Prostate gland (tissue), 2 donors: Measurements from ENCODE around the gene FIBIN.

Source experiments
- POLR2A ChIP-seq: fragments of 450-650 bp; IDR thresholded peaks from one replicate; pipeline ENCODE4 v1.6.1; 2016; ENCODE audit warnings: antibody characterized with exemption, mild to moderate bottlenecking
- TF ChIP-seq, protein P1 (sequence below), 4 experiments: fragments of 200-600 bp in 2 of 4; fragments of 450-650 bp in 2 of 4; sonication (generic) in 2 of 4; IDR thresholded peaks; 1 replicate in 3 of 4; 2 replicates in 1 of 4; pipeline ENCODE4 v1.5.1; 2016 to 2019; ENCODE audit warnings: antibody characterized with exemption in 4 of 4, mild to moderate bottlenecking in 2 of 4, moderate library complexity in 2 of 4

DNA sequence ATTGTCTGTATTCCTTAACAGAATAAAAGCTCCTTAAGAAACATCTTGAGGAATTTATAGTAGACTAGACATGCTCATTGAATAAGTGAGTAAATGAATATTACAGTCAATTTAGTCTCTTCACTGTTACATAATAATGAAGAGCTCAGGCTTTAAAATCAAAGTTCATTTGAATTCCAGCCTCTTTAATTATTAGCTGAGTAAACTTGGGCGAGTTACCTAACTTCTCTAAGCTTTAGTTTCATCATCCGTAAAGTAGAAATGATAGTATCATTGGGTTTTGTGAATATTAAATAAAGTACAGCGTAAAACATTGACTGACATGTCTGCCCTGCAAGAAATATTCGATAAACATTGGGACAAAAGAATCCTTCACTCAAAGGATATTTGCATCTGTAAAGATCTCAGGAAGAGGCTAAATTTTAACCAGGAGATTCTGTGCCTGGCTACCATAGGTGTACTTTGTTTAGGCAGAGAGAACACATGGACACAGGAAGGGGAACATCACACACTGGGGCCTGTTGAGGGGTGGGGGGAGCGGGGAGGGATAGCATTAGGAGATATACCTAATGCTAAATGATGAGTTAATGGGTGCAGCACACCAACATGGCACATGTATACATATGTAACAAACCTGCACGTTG lies 31.5 kb downstream of the FIBIN start:
- no peak for TF ChIP-seq POLR2A
- TF ChIP-seq, protein P1, sequence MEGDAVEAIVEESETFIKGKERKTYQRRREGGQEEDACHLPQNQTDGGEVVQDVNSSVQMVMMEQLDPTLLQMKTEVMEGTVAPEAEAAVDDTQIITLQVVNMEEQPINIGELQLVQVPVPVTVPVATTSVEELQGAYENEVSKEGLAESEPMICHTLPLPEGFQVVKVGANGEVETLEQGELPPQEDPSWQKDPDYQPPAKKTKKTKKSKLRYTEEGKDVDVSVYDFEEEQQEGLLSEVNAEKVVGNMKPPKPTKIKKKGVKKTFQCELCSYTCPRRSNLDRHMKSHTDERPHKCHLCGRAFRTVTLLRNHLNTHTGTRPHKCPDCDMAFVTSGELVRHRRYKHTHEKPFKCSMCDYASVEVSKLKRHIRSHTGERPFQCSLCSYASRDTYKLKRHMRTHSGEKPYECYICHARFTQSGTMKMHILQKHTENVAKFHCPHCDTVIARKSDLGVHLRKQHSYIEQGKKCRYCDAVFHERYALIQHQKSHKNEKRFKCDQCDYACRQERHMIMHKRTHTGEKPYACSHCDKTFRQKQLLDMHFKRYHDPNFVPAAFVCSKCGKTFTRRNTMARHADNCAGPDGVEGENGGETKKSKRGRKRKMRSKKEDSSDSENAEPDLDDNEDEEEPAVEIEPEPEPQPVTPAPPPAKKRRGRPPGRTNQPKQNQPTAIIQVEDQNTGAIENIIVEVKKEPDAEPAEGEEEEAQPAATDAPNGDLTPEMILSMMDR (IDR thresholded peaks at IDR 0.05), result no peak
